Measurements from ENCODE around the gene SASH1.

- TF ChIP-seq POLR2A (IDR thresholded peaks at IDR 0.05) (no peak), CTCF (IDR thresholded peaks at IDR 0.05) (no peak), POLR2AphosphoS5 (IDR thresholded peaks at IDR 0.05) (no peak), EP300 (IDR thresholded peaks at IDR 0.05) (no peak)
Measured at GRCh38 chr6:148523551-148523950, 180.9 kb downstream of the SASH1 start.
